HG03457 (cell line): ENCODE measurements around the gene ISOC2.
"Not testable (repeated sequence)": the region's sequence is repeated elsewhere in the genome, so short reads cannot be mapped to it uniquely, and the experiment has no call there.

Source experiments
- ATAC-seq: cut with Tn5 transposase; IDR thresholded peaks from one replicate; pipeline ENCODE4 v1.9.1; 2021; ENCODE audit warnings: moderate number of reproducible peaks; ENCODE audit not compliant: unreplicated experiment

ISOC2 gene

DNA sequence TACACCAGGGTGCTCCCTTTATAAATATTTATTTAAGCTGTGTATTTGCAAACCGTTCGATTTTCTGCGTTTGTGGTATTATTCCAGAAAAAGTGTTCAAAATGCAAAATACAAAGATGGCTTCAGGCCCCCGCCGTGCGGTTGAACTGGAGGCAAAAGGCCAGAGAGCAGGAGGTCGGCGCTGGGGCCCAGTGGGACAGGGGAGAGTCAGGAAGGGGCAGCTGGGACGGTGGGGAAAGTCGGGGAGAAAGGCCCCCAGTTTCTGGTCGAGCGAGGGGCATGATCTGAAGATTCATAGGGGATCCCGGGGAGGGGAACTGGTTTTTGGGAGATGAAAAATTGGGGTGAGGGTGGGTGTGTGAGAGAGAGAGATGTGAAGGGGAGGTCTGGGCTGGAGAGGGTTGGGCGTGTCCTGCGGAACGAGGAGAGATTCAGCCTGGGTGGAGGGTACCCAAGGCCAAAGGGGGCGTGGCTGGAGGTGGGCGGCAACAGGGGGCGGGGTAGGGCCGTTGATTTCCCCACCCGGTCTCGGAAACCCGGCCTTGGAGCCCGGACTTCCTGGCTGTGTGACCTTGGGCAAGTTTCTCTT lies 678 bp downstream of the ISOC2 start:
- no peak for ATAC-seq

GRCh38 chr19:55459950-55460657 lies 1.3 kb downstream of the ISOC2 start:
- no peak for ATAC-seq

GRCh38 chr19:55459551-55459949 lies 1.9 kb downstream of the ISOC2 start:
- ATAC-seq, result no peak

- no peak for ATAC-seq
Observed at GRCh38 chr19:55457683-55458457, 3.6 kb downstream of the ISOC2 start.

DNA sequence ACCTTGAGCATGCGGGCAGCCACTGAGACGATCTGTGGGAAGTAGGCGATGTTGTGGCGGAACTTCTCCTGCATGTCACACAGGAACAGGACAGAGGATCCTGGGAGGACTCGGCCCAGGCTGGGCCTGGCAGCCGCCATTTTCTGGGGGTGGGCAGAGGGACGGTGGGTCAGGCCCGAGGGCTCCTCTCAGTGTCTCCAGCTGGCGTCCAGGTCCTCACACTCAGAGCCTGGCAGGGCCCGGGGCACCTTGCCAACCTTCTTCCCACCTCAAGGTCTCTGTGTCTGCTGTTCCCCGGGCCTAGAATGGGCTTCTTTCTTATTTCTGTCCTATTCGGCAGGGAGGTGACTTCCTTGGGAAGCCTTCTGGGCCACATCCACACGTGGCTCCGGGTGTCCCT lies 5.1 kb downstream of the ISOC2 start:
- no peak for ATAC-seq

GRCh38 chr19:55455576-55456235 lies 5.7 kb downstream of the ISOC2 start:
- ATAC-seq, result no peak

GRCh38 chr19:55454787-55455243 lies 6.6 kb downstream of the ISOC2 start:
- ATAC-seq, result no peak

DNA sequence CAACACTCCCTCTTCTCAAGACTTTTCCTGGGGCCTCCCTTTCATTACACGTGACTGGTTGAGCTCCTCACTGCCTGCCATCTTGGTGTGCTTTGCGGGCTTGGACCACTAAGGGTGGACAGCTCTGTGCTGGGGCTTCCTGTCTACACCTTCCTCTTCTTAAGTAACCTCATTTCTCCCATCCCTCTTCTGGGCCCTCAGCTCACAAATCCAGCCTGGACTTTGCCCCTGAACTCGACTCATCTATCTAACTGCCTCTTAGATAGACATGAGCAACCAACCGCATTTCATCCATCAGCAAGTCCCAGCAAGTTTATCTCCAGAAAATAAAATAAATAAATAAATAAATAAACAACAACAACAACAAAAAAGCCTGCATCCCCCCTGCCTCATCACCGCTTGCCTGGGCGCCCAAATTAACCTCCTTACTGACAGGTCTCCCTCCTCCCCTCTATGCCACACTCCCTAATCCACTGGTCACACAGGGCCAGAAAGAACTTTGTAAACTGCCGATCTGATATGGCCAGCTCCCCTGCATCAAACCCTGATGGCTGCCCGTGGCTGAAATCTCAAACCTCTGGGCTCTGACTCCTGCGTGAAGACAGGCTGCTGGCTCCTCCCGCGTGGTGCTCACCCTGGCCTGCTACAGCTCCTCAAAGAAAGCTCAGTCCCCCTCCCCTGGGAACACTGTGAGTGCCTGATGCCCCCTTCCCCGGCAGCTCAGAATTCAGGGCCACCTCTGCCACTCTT lies 7.8 kb downstream of the ISOC2 start:
- ATAC-seq, result no peak

DNA sequence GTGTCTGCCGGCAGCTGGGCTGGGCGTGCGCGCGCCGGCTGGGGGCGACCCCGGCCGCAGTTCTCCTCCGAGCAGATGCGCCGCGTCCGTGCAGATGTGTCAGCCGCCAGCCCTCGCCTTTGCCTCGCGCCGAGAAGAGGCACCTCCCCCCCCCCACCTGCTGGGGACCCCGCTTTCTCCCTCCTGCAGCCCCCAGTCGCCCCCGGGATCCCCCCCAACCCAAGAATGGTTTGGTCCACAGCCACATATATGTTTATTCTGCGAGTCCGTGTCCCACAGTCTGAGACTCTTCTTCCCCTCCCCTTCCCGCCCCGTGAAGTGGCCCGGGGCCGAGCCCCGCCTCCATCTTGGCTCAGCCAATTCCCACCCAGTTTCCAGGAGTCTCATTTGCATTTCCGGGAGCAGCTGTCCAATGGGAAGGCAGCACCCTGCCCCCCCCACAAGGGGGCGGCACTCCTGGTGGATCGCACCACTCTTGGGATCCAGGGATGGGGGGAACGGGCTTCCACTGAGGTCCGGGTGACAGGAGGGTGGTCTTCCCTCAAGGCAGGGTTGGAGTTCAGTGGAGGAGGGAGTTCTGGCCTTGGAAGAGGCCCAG lies 8.6 kb downstream of the ISOC2 start:
- ATAC-seq, result no peak

- ATAC-seq, result no peak
Observed at GRCh38 chr19:55451965-55452748, 9.3 kb downstream of the ISOC2 start.

GRCh38 chr19:55451163-55451964 lies 10.1 kb downstream of the ISOC2 start:
- ATAC-seq, result no peak

DNA sequence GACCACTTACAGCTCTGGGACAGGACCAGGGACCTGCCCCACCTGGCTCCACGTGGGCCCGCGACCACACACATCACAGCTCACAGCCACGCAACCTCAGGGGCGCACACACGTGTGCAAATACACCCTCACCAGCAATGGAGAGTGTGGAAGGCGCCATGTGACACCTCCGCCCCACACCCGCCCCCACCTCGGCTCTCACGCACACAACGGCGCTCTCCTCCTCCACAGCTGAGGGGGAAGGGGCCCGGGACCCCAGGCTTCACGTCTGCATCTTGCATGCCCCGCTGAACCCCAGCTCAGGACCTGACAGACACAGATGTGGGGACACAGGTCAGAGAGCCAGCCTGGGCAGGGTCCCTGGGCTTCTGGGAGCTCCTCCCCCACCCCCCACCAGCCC lies 12.0 kb downstream of the ISOC2 start:
- no peak for ATAC-seq

DNA sequence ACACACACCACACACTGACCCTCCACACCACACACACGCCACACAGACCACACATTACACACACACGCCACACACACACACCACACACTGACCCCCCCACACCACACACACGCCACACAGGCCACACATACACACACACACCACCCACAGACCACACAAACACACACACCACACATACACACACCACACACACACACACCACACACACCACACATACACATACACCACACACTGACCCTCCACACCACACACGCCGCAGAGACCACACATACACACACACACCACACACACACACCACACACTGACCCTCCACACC lies 13.3 kb downstream of the ISOC2 start:
- not testable (repeated sequence) for ATAC-seq

- ATAC-seq, result no peak
Observed at GRCh38 chr19:55447421-55448174, 13.8 kb downstream of the ISOC2 start.

DNA sequence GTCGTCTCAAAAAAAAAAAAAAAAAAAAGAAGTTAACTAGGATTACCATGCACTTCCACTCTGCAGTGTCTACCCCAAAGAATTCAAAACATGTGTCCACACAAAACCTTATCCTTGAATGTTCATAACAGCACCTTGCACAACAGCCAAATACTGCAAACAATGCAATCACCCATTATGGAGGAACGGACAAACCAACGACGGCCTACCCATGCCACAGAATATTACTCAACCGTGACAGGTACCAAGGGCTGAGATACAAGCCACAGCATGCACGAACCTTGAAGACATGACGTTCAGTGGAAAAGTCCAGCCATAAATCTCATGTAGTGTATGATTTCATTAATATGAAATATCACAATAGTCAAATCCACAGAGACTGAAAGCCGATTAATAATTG lies 15.4 kb downstream of the ISOC2 start:
- no peak for ATAC-seq

GRCh38 chr19:55444646-55445045 lies 16.8 kb downstream of the ISOC2 start:
- no peak for ATAC-seq

- ATAC-seq, result no peak
Observed at GRCh38 chr19:55443824-55444480, 17.5 kb downstream of the ISOC2 start.
